Activated T-helper 9 cell treated with anti-CD3 and anti-CD28 coated beads, Interleukin-2, amount 50 U/mL, for 16 hours (primary cell): ENCODE measurements around the gene LRP8.
"Not testable (repeated sequence)": the region's sequence is repeated elsewhere in the genome, so short reads cannot be mapped to it uniquely, and the experiment has no call there.

ENCODE experiments used
- DNase-seq: peaks from one replicate; pipeline ENCODE4 v3.0.0-alpha.2; 2020; ENCODE audit warnings: low read depth

Gene LRP8

DNA sequence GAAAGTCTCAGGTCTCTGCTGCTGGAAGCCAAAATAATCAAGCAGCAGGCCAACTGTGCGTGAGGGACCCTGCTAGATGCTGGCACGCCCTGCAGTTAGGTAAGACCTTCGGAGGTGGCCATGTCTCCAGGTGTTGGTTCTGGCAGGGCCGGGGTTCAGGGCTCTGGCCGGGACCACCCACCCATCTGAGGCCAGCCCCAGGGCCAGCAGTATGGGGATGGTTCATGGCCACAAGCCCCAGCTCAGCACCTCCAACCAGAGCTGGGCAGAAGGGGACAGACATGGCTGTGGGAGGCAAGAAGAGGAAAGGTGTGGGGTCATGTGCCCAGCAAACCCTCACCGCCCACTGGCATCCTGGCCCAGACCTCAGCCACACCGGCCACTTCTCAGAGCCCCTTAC lies 23.3 kb downstream of the LRP8 start:
- no peak for DNase-seq

- DNase-seq = no peak
Measured at GRCh38 chr1:53303726-53304515, 23.9 kb downstream of the LRP8 start.

DNA sequence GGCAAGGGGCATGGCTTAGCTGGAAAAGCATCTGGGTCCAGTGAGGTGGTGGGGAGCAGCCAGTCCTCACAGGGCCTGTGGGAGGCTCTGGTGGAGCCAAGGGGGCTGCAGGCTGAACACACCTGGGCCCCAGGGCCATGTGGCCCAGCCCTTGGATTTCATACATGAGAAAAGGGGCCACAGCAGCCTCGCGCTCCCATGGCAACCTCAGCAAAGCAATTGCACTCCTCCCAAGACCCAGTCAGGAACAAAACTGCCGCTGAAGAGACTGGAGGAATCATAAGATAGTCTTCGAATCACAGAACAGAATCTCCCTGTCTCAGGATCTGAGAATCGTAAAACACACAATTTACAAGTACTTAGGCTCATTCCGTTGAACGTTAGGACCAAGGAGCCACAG lies 24.6 kb downstream of the LRP8 start:
- DNase-seq = no peak

GRCh38 chr1:53299233-53299632 lies 28.6 kb downstream of the LRP8 start:
- DNase-seq = no peak

GRCh38 chr1:53298045-53298637 lies 29.7 kb downstream of the LRP8 start:
- DNase-seq = no peak

DNA sequence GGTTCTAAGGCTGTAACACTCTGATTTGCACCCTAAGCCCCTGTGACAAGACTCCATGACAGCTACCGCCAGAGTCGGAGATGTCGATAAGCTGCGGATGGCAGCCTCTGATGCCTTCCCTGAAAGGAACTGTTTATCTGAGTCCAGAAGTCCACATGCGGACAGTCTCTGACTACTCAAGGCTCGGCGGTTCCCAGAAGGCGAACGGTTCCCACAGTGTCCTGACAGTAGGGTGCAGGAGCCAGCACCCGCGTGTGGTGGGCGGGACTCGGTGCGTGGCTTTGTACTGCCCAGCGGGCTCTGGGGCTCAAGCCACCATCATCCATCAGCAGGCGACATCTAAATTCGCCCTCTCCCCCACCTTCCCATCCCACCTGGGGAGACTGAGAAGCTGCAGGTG lies 30.7 kb downstream of the LRP8 start:
- DNase-seq = no peak

DNA sequence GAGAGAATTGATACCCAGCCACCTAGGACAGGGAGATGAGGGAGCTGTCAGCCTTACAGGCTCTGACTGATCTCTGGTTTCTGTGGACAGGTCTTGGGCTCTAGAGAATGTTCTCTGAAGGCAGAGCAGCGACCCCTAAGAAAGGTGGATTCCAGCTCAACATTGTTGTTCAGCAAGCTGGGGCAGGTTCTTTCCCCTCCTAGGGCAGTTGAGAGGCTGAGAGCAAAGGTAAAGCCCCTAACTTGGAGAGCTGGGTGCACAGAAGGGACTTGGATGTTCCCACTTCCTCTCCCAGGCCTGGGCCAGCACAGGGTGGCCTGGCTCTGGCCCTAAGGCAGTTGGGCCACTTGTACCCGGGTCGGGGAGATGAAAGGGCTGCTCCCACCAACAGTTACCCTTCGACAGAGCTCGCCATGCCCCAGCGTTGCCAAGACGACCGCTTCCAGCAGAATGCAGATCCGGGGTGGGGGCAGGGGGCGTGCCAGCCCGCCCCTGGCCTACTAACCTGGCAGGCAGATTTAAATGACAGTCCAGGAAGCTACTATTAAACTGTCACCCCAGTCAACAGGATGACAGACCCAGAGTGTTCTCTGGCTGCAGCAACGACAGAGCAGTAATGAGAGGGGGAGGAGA lies 31.6 kb downstream of the LRP8 start:
- no peak for DNase-seq

DNA sequence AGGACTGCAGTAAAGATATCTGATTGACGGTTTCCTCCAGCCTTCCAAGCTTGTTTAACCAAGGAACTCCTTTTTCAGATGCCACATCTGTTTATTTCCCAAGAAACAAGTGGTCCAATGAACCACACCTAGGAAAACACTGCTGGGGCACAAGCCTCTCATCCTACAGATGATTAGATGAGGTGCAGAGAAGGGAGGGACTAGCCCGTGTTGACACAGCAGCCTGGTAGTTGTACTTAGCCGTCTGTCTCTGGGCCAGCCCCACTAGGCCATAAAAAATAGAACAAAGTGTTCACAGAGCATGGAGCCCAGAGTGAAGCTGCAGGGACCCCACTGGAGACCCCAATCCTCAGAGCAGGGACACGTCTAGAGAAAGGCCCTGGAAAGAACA lies 32.1 kb downstream of the LRP8 start:
- no peak for DNase-seq

GRCh38 chr1:53295295-53295694 lies 32.6 kb downstream of the LRP8 start:
- DNase-seq = no peak

DNA sequence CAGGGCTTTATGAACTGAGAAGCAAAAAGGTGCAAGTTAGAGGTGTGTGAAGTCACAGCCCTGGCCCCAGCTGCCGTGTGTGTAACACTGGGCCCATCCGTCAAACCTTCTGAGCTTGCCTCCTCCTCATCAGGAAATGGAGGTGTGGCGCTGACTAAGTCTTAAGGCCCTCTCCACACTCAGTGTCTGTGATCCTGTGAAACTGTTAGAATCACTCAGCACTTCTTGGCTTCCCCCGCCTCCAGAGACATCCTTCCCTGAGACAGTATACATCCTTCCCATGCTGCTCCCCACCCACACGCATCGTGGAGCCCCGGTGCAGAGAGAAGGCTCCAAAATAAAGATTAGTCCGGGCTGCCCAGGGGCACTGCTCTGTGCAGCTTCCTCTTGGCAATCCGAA lies 33.3 kb downstream of the LRP8 start:
- peak; percentile 15 for DNase-seq

GRCh38 chr1:53294061-53294460 lies 33.8 kb downstream of the LRP8 start:
- DNase-seq = no peak

- DNase-seq = no peak
Measured at GRCh38 chr1:53293123-53293522, 34.7 kb downstream of the LRP8 start.

DNA sequence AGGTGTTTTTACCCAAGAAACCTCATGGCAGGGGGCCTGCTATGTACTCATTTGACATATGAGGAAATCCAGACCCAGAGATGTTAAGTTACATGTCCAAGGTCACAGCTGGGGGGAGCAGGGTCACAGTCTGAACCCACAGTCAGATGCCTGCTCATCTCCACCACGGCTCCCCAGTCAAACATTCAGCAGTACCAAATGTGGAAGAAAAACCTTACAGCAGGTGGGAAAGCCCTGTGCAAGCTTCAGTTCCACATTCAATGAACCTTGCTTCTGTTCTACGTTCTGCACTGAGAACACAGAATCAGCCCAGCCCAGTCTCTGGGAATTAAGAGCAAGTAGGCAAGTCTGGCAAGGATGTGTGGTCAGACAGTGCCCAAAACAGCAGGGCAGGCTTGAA lies 35.2 kb downstream of the LRP8 start:
- DNase-seq = no peak

GRCh38 chr1:53291574-53291973 lies 36.3 kb downstream of the LRP8 start:
- DNase-seq = no peak

DNA sequence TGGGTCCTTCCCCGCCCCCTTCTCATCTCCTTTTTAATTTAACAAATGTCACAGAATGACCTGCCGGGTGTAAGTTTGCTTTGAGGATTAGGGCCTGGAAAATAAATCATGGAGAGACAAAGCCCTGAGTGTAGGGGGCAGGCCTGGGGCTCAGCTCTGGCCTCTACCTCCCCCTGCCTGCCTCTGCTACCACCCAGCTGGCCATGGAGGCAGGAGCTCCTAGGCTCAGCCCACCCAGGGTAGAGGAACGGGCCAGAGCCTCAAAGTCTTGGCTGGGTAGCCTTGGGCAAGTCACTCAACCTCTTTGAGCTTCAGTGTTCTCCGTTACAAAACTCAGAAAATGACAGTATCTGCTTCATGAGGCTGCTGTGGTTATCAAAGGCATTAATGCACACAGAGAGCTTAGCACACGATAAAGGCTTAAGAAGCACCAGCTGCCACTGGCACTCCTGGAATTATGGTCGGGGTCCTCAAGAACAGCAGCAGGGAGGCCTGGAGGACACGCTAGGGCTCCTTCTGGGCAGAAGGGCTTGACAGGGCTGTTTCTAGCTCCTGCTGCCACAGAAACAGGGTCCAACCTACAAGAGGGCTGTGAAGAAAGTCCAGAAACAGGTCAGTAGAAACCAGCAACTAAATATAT lies 39.0 kb downstream of the LRP8 start:
- no peak for DNase-seq

DNA sequence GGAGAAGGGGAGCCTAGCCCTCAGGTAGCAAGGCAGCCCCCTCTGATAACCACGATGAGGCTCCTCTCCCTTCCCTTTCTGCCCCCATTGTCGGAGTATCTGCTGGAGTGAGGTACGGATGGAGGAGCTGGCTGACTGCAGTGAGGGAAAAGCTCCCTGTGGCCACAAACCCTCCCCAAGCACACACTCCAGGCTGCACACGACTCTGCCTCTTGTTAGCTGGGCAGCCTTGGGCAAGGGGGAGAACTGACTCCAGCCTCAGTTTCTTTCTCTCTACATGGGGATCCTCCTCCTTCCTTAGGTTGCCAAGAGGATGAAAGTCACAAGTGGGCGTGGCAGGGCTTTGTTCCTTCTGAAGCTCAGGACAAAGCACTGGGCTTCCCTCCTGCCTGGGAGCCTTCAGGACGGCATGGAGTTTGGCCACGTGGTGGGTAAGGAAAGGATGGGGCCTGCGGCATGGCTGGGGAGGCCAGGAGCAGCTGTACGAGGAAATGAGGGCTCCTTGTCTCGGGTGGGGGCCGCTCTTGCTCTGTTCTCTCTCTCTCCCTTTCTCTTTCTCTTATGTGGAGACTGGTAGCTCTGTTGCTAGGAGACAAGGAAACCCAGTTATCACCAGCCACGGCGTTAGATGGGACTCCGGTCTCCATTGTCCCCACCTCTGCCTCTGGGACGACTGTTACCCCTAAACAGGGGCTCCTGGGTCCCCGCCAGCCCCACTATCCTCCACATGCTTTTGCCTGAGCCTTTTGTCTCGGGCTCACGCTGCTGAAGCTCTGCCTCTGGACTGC lies 39.7 kb downstream of the LRP8 start:
- DNase-seq = no peak

DNA sequence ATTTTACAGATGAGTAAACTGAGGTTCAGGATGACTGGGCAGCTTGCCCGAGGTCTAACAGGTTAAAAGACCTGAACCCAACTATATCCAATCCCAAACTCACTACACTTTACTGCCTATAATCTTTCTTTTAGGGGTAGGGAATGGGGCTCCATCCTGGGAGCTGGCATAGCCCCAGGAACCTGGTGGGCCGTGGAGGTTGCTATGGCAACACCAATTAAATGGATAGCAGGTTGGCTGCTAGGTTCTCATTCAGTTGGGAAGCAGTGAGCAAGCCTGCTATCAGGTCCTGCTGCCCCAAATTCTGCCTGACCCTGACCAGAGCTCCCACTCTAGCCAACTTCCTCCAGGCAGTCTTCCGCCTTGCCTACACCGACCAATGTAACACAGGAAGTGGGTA lies 40.9 kb downstream of the LRP8 start:
- DNase-seq = no peak

GRCh38 chr1:53285969-53286760 lies 41.7 kb downstream of the LRP8 start:
- DNase-seq = no peak

GRCh38 chr1:53285546-53285945 lies 42.3 kb downstream of the LRP8 start:
- no peak for DNase-seq

GRCh38 chr1:53284224-53285020 lies 43.4 kb downstream of the LRP8 start:
- no peak for DNase-seq

GRCh38 chr1:53283156-53283555 lies 44.7 kb downstream of the LRP8 start:
- not testable (repeated sequence) for DNase-seq
